ES-I3 (cell line): ENCODE measurements around the gene ITGB1BP1.

Source experiments
- H3K36me3 ChIP-seq: 2 replicates; pipeline ENCODE4 v1.6.1; 2013; ENCODE audit warnings: mild to moderate bottlenecking, low read length, control low read depth, moderate library complexity; ENCODE audit not compliant: insufficient read depth
- H3K4me1 ChIP-seq: 2 replicates; pipeline ENCODE4 v1.6.1; 2013; ENCODE audit warnings: mild to moderate bottlenecking, control low read depth, low read length; ENCODE audit not compliant: insufficient read depth
- H3K9ac ChIP-seq: 2 replicates; pipeline ENCODE4 v1.6.1; 2013; ENCODE audit warnings: low read depth, mild to moderate bottlenecking, low read length, moderate library complexity
- H3K9me3 ChIP-seq: 2 replicates; pipeline ENCODE4 v1.6.1; 2013; ENCODE audit warnings: mild to moderate bottlenecking, low read length, moderate library complexity; ENCODE audit not compliant: control insufficient read depth, insufficient read depth

The ITGB1BP1 gene

DNA sequence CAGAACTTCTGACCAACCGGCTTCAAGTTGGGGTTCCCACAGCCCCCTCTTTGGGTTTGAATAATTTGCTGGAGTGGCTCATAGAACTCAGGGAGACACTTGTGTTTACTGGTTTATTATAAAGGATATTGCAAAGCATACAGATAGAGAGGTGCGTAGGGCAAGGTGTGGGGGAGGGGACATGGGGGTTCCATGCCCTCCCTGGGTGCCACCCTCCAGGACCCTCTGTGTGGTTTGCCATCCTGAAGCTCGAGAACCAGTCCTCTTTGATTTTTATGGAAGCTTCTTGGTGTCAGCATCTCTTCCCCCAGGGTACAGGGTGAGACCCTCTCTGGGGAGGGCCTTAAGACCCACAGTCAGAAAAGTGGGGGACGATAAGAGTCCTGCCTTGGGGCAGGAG, 38.8 kb downstream of the ITGB1BP1 start:
- no peaks in the 10 kb centered on the region; the same call in 1 of the 2 replicates for H3K36me3 ChIP-seq
- no peaks in the 10 kb centered on the region for H3K9me3 ChIP-seq
- no peak overlapping the region for H3K9ac ChIP-seq
- H3K4me1 ChIP-seq, result no peaks in the 10 kb centered on the region; the same call in 1 of the 2 replicates

- Histone ChIP-seq H3K4me1 (peaks cover 12% of the 10 kb centered on the region), H3K9me3 (no peaks in the 10 kb centered on the region), H3K9ac (no peak overlapping the region), H3K36me3 (no peaks in the 10 kb centered on the region; the same call in 1 of the 2 replicates)
Observed at GRCh38 chr2:9382604-9383235, 40.6 kb downstream of the ITGB1BP1 start.

DNA sequence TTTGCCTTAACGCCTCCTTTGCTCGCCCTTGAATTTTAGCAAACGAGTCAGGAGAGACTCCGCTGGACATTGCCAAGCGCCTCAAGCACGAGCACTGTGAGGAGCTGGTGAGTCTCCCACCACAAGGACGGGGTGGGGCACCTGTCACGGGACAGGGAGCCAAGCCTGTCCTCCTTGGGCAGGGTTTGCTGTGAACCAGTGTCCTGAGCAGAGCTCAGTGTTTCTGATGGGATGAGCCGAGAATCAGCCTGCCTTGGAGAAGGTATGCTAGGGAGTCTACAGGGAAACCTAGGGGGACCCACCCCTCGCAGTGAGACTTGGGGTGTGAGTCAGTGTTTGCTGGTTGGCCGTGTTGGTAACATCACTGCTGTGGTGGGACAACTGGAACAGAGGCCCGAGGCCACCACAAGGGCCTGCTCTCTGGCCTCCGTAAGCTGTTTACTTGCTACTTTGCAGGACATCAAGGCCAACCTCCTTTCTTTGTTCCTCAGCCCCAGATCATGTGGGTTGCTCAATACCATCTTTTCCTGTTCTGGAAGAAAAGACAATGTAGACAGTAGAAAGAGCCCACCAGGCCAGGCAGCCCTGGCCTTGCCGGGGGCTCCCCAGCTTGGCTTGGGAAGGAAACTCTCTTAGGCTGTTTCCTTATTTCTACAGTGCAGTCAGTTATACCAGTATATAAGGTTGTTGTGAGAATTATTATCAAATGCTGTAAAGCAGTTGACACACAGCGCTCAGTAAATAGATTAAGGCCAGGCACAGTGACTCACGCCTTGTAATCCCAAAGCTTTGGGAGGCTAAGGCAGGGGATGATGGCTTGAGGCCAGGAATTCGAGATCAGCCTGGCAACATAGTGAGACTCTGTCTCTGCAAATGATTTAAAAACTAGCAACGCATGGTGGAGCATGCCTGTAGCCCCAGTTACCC, 42.4 kb downstream of the ITGB1BP1 start:
- H3K9me3 ChIP-seq, result no peaks in the 10 kb centered on the region
- no peaks in the 10 kb centered on the region; the same call in 1 of the 2 replicates for H3K36me3 ChIP-seq
- H3K4me1 ChIP-seq, result peaks cover 16% of the 10 kb centered on the region
- H3K9ac ChIP-seq, result no peak overlapping the region

DNA sequence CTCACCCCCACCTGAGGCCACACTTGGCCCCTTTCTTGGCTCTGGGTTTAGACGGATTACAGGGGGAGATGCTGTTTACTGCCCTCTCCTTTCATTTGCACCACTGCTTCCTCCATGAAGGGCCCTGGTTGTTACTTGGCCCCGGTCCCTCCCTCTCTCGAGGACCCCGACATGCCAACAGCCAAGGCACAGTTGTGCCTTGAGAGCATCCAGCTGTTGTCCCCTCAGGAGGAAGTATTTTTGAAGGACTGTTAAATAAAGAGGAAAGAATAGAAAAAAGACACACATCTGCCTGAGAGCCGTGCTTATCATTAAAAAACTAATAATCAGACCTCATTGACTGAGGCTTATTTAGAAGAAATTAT, 44.0 kb downstream of the ITGB1BP1 start:
- peaks cover 16% of the 10 kb centered on the region for H3K4me1 ChIP-seq
- H3K9me3 ChIP-seq, result no peaks in the 10 kb centered on the region
- H3K36me3 ChIP-seq, result no peaks in the 10 kb centered on the region; the same call in 1 of the 2 replicates
- no peak overlapping the region for H3K9ac ChIP-seq

DNA sequence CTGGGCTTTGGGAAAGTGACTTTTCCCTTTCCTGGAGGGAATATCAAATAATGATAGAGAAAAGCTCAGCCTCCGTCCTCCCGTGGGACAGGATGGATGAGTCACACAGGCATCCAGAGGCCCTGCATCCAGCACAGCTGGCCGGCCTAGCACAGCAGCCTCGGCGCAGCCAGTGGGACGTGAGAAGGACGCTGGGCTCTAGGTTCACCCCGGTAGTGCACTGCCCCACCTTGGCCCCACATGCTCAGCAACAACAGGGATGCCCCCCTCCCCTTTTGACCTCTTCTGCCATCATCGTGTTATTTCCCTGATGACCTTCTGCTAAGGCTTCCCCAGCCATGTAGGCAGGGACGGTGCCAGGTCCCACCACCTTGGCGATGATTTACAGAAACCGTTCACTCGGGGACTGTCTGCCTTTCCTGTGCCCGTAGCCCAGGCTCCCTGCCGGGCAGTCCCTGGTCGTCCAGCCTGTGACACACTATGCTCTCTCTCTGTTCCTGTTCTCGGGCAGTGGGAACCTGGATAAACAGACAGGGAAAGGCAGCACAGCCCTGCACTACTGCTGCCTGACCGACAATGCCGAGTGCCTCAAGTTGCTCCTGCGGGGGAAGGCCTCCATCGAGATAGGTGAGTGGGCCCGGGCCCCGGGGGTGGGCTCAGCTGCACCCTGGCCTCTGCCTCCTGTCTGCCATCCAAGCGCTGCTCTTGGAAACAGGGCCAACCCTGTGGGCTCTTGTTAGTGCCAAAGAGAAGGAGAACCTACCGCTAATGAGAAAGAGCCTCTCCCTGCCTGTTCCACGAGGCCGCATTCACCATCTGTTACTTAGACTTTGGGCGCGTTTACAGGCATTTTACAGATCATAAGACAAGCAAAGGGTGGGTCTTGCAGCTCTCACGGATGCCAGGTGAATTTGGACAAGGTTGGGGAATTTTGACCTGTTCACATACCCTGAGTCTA, 44.6 kb downstream of the ITGB1BP1 start:
- Histone ChIP-seq H3K9ac (no peak overlapping the region), H3K4me1 (peaks cover 16% of the 10 kb centered on the region), H3K36me3 (no peaks in the 10 kb centered on the region; the same call in 1 of the 2 replicates), H3K9me3 (no peaks in the 10 kb centered on the region)

- Histone ChIP-seq H3K4me1 (peaks cover 16% of the 10 kb centered on the region), H3K9ac (no peak overlapping the region), H3K9me3 (no peaks in the 10 kb centered on the region), H3K36me3 (no peaks in the 10 kb centered on the region; the same call in 1 of the 2 replicates)
Observed at GRCh38 chr2:9377461-9378097, 45.7 kb downstream of the ITGB1BP1 start.

- Histone ChIP-seq H3K9me3 (no peaks in the 10 kb centered on the region), H3K4me1 (peaks cover 16% of the 10 kb centered on the region), H3K9ac (no peak overlapping the region), H3K36me3 (no peaks in the 10 kb centered on the region; the same call in 1 of the 2 replicates)
Observed at GRCh38 chr2:9375857-9376428, 47.4 kb downstream of the ITGB1BP1 start.

GRCh38 chr2:9374071-9374730, 49.1 kb downstream of the ITGB1BP1 start:
- Histone ChIP-seq H3K36me3 (no peaks in the 10 kb centered on the region; the same call in 1 of the 2 replicates), H3K4me1 (peaks cover 16% of the 10 kb centered on the region), H3K9me3 (no peaks in the 10 kb centered on the region), H3K9ac (no peak overlapping the region)

GRCh38 chr2:9373476-9373875, 49.9 kb downstream of the ITGB1BP1 start:
- Histone ChIP-seq H3K9me3 (no peaks in the 10 kb centered on the region), H3K4me1 (peaks cover 12% of the 10 kb centered on the region), H3K9ac (no peak overlapping the region), H3K36me3 (no peaks in the 10 kb centered on the region; the same call in 1 of the 2 replicates)

DNA sequence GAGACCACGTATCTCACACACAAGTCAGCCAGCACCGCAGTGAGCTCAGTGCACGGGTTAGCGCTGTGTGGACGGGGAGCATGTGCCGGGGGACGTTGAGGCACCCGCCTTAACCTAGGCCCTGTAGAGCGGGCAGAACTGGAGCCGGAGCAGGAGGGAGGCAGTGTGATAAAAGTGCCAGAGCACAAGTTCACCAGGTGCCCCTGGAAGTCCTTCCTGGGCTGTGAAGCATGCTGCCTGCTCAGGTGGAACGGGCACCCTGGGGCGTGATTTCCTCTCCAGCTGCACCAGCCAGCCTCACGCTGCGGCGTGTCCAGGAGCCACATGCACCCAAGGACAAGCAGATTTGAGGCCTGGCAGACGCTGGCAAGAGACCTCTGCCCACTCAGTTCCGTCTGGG, 50.3 kb downstream of the ITGB1BP1 start:
- H3K9me3 ChIP-seq, result no peaks in the 10 kb centered on the region
- peaks cover 8% of the 10 kb centered on the region for H3K4me1 ChIP-seq
- no peaks in the 10 kb centered on the region; the same call in 1 of the 2 replicates for H3K36me3 ChIP-seq
- no peak overlapping the region for H3K9ac ChIP-seq

- Histone ChIP-seq H3K36me3 (no peaks in the 10 kb centered on the region), H3K9ac (no peak overlapping the region), H3K9me3 (no peaks in the 10 kb centered on the region), H3K4me1 (no peaks in the 10 kb centered on the region)
Observed at GRCh38 chr2:9370746-9371145, 52.6 kb downstream of the ITGB1BP1 start.

DNA sequence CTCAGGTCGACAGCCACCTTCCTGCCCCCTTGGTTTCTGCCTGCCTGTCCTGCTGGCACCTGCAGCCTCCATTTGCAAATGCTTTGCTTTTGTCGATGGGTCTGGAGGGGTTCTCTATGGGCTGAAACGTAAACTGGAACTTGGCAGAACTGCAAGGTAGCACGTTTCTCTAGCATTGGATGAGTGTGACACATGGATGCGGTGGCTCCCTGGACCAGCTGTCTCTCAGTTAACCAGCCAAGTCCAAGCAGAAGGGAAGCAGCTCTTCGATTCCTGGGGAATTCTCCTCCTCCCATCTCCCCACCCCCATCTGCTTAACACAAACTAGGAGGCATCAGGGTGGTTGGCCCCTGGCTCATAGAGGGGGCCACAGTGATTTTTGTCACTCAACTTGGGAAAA, 57.3 kb downstream of the ITGB1BP1 start:
- Histone ChIP-seq H3K9me3 (no peaks in the 10 kb centered on the region), H3K9ac (no peak overlapping the region), H3K4me1 (no peaks in the 10 kb centered on the region), H3K36me3 (peaks cover 3% of the 10 kb centered on the region)

GRCh38 chr2:9365498-9366019, 57.8 kb downstream of the ITGB1BP1 start:
- peaks cover 3% of the 10 kb centered on the region for H3K36me3 ChIP-seq

More at GRCh38 chr2:9365498-9366019, 57.8 kb downstream of the ITGB1BP1 start:
- Histone ChIP-seq H3K9me3 (no peaks in the 10 kb centered on the region), H3K9ac (no peak overlapping the region), H3K4me1 (no peaks in the 10 kb centered on the region)
